ENCODE data around the gene IRF2BP1.
A peak's percentile ranks its signal among the peaks of the same experiment; 100 is the strongest.

The IRF2BP1 gene

DNA sequence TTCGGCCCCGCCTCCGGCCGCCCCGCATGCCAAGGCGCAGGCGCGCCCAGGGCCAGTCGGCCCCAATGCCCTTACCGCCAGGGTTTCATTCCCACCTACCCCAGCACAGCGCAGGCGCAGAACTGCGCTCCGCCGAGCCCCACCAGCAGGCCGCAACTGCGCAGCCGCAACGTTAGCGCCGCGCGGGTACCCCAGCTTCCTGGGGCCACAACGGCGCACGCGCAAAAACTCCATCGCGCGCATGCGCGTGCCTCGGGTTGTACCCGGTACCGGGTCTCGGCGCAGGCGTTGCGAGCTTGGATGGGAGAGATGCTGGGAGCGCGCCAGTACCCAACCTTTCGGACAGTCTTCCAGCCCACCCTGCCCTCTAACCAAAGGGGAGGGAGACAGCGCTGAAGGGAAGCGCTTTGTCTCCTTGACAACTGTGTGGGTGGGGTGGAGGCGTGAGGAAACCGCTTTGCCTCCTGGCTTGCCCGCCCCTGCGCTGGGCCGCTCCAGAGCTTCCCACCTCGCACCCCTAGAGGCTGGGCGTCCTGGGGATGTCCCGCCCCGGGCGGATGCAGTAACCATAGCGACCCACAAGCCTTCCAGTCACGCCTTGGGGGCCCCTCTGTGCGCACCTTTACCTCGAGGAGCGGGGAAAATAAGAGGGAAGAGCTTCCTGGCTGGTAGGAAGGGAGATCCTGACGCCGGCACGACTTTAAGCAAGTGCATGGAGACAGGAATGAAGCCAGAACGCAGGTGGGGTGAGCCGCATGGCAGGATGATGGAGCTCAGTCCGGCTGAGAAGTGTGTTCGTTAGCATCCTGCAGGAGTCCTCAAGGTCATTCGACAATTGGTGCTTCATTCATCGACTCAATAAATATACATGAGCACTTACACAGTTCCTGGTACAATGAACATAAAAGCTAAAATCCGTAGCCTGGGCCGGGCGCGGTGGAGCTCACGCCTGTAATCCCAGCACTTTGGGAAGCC lies 17.0 kb upstream of the IRF2BP1 start:
- no peak for TF ChIP-seq CTCF (IDR thresholded peaks at IDR 0.05; ENCODE audit: low read depth, low read length)
- in situ Hi-C loops (cut with HindIII; ENCODE audit: low sequenced_read_pairs) = no loop called here
- peak overlapping the region; percentile 73 for H3K4me3 ChIP-seq (ENCODE audit: low read depth, low read length)
- peak; percentile 97 for DNase-seq (ENCODE audit: low read depth, low spot score)

- no peak for DNase-seq (ENCODE audit: low read depth, low spot score)
- in situ Hi-C loops (cut with HindIII; ENCODE audit: low sequenced_read_pairs) = no loop called here
- H3K4me3 ChIP-seq (ENCODE audit: low read depth, low read length) = peak within 1 kb of the TSS; percentile 73
- TF ChIP-seq CTCF (IDR thresholded peaks at IDR 0.05; ENCODE audit: low read depth, low read length) = no peak
Measured at GRCh38 chr19:45901912-45902650, 16.1 kb upstream of the IRF2BP1 start, which contains the start of gene MYPOP. MYPOP (minus strand) TSS chr19:45902613; CDS start chr19:45901773, 840 bp downstream.

GRCh38 chr19:45901432-45901911 lies 15.5 kb upstream of the IRF2BP1 start:
- peak; percentile 25 for DNase-seq (ENCODE audit: low read depth, low spot score)
- peak overlapping the region; percentile 73 for H3K4me3 ChIP-seq (ENCODE audit: low read depth, low read length)
- in situ Hi-C loops (cut with HindIII; ENCODE audit: low sequenced_read_pairs) = no loop called here
- TF ChIP-seq CTCF (IDR thresholded peaks at IDR 0.05; ENCODE audit: low read depth, low read length) = no peak

DNA sequence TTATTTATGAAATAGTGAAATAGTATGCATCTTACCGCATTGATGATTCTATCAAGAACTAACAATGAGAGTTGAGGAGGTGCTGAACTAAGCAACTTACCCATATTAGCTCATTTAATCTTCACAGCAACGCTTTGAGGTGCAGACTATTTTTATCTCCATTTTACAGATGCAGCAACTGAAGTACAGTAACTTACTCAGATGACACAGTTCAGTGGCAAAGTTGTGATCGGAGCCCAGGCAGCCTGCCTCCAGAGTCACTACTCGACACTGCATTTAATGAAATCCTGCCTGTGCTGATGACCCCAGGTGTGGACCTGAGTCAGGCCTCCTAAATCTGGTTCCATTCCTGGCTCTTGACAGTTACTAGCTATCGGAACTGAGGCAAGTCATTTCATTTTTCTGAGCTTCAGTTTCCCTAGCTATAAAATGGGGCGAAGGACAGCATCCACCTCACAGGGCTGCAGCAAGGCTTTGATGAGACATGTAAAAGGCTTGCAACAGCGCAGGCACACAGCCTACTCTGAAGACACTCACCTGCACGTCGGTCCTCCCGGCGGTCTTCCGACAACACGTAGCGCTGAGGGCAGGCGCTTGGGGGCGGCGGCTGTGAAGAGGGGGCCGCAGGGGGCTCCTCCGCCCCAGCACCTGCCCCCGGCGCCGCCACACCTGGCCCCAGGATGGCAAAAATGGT lies 14.9 kb upstream of the IRF2BP1 start:
- peak overlapping the region; percentile 73 for H3K4me3 ChIP-seq (ENCODE audit: low read depth, low read length)
- no peak for TF ChIP-seq CTCF (IDR thresholded peaks at IDR 0.05; ENCODE audit: low read depth, low read length)
- DNase-seq (ENCODE audit: low read depth, low spot score) = no peak
- in situ Hi-C loops (cut with HindIII; ENCODE audit: low sequenced_read_pairs) = no loop called here

DNA sequence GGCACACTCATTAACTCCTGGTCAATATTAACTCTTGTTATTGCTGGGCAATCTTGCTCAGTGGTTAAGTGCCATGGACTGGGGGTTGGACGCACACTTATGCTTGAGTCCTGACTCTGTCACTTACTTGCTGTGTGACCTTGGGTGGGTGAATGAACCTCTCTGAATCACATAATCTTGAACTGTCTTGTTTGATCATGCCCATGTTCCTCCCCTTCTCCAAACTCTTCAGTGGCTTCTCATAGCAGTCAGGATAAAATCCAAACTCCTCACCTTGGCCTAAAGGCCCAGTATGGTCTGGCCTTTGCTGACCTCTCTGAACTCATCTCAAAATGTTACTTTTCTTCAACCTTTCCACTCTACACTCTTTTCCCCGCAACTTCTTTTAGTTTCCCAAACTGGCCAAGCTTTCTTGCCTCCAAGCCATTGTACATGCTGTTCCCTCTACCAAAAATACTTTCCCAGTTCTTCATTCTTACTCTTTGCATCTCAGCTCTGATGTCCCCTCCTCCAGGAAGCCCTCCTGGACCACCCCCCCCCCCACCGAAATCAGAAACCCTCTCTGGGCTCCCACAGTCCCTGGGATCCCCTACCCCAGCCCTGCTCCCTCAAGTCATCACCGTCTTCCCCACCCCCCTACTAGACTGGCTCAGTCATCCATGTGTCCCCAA lies 14.1 kb upstream of the IRF2BP1 start:
- no peak for TF ChIP-seq CTCF (IDR thresholded peaks at IDR 0.05; ENCODE audit: low read depth, low read length)

More for the DNA sequence above, 14.1 kb upstream of the IRF2BP1 start:
- DNase-seq (ENCODE audit: low read depth, low spot score) = no peak
- in situ Hi-C loops (cut with HindIII; ENCODE audit: low sequenced_read_pairs) = no loop called here
- H3K4me3 ChIP-seq (ENCODE audit: low read depth, low read length) = no peak overlapping the region
